IMR-90 (cell line): ENCODE data around the gene HIPK3. TPM values are rescaled to one million over a fixed set of nuclear protein-coding genes. Genes with fewer than 3 reads are reported as not detected.

ENCODE experiments used
- ATAC-seq: fragments of 200-7000 bp; cut with Tn5 transposase; 2 replicates; pipeline ENCODE4 v1.9.1; 2020; ENCODE audit warnings: low read depth, mild to moderate bottlenecking, moderate library complexity
- BruUV-seq: library from RNA; stranded (reverse); fragments of 400-500 nt; replicated peaks from 2 replicates; lab custom pipeline; 2021; lab: Mats Ljungman, UMichigan
- CTCF ChIA-PET: fragments of 300-600 bp; formaldehyde crosslinking; extraction: SDS; loops from one replicate; lab custom pipeline; 2021; ENCODE audit warnings: antibody characterized with exemption; lab: Yijun Ruan, JAX
- POLR2A ChIA-PET: fragments of 300-600 bp; sonication (Branson Sonifier 250); formaldehyde crosslinking; loops from one replicate; lab custom pipeline; 2022; ENCODE audit warnings: antibody characterized with exemption; ENCODE audit not compliant: unreplicated experiment; lab: Charles Lee
- DNase-seq: peaks from one replicate; pipeline ENCODE4 v3.0.0; 2013
- H2AFZ ChIP-seq: replicated peaks from 2 replicates; pipeline ENCODE3; 2013; ENCODE audit warnings: low read length, mild to moderate bottlenecking; ENCODE audit not compliant: poor library complexity
- H2AK5ac ChIP-seq: 2 replicates; pipeline ENCODE4 v1.6.1; 2013; ENCODE audit warnings: low read depth, low read length, inconsistent platforms
- H2AK9ac ChIP-seq: replicated peaks from 2 replicates; pipeline ENCODE3; 2013; ENCODE audit warnings: mild to moderate bottlenecking, low read depth, low read length, moderate library complexity; ENCODE audit not compliant: poor library complexity
- H2BK120ac ChIP-seq: 2 replicates; pipeline ENCODE4 v1.6.1; 2013; ENCODE audit warnings: low read depth, low read length, inconsistent platforms
- H2BK15ac ChIP-seq: 3 replicates; pipeline ENCODE4 v1.6.1; 2013; ENCODE audit warnings: low read depth, low read length, inconsistent platforms
- H2BK20ac ChIP-seq: 2 replicates; pipeline ENCODE4 v1.6.1; 2013; ENCODE audit warnings: low read depth, mild to moderate bottlenecking, inconsistent platforms, low read length, moderate library complexity
- H2BK5ac ChIP-seq: 2 replicates; pipeline ENCODE4 v1.6.1; 2013; ENCODE audit warnings: mild to moderate bottlenecking, low read depth, low read length, inconsistent platforms; ENCODE audit not compliant: poor library complexity, severe bottlenecking
- H3K14ac ChIP-seq: replicated peaks from 2 replicates; pipeline ENCODE4 v1.6.1; 2013; ENCODE audit warnings: low read depth, low read length, inconsistent platforms
- H3K18ac ChIP-seq: 2 replicates; pipeline ENCODE4 v1.6.1; 2013; ENCODE audit warnings: low read depth, low read length, control low read depth
- H3K23ac ChIP-seq: 2 replicates; pipeline ENCODE4 v1.6.1; 2013; ENCODE audit warnings: low read depth, low read length, inconsistent platforms
- H3K27ac ChIP-seq: 2 replicates; pipeline ENCODE4 v1.5.1; 2013; ENCODE audit warnings: mild to moderate bottlenecking, control low read depth, low read length; ENCODE audit not compliant: insufficient read depth
- H3K27me3 ChIP-seq: 2 replicates; pipeline ENCODE4 v1.6.1; 2013; ENCODE audit warnings: low read length; ENCODE audit not compliant: control insufficient read depth, insufficient read depth
- H3K36me3 ChIP-seq: 2 replicates; pipeline ENCODE4 v1.6.1; 2013; ENCODE audit warnings: low read length, mixed read lengths; ENCODE audit not compliant: control insufficient read depth, insufficient read depth
- H3K4ac ChIP-seq: 2 replicates; pipeline ENCODE4 v1.6.1; 2013; ENCODE audit warnings: low read depth, low read length, inconsistent platforms
- H3K4me1 ChIP-seq: 2 replicates; pipeline ENCODE4 v1.6.1; 2013; ENCODE audit warnings: low read length, mixed read lengths; ENCODE audit not compliant: control insufficient read depth, insufficient read depth
- H3K4me2 ChIP-seq: 2 replicates; pipeline ENCODE4 v1.6.1; 2013; ENCODE audit warnings: low read depth, mild to moderate bottlenecking, control low read depth, low read length, moderate library complexity
- H3K4me3 ChIP-seq: 2 replicates; pipeline ENCODE4 v1.5.1; 2013; ENCODE audit warnings: low read depth, mild to moderate bottlenecking, control low read depth, low read length, moderate library complexity; ENCODE audit not compliant: insufficient read depth
- H3K56ac ChIP-seq: 2 replicates; pipeline ENCODE4 v1.6.1; 2013; ENCODE audit warnings: low read length, inconsistent platforms; ENCODE audit not compliant: insufficient read depth; ENCODE audit errors: extremely low read depth
- H3K79me1 ChIP-seq, 2 experiments: 2 replicates each; pipeline ENCODE4 v1.6.1; 2013; ENCODE audit warnings: low read length in 2 of 2, inconsistent platforms in 1 of 2, low read depth in 1 of 2
- H3K9ac ChIP-seq: 2 replicates; pipeline ENCODE4 v1.6.1; 2013; ENCODE audit warnings: low read depth, low read length, control low read depth
- H3K9me1 ChIP-seq: 2 replicates; pipeline ENCODE4 v1.6.1; 2013; ENCODE audit warnings: low read length, inconsistent platforms; ENCODE audit not compliant: insufficient read depth
- H3K9me3 ChIP-seq: 2 replicates; pipeline ENCODE4 v1.6.1; 2013; ENCODE audit warnings: low read length; ENCODE audit not compliant: control insufficient read depth, insufficient read depth
- H4K20me1 ChIP-seq: 2 replicates; pipeline ENCODE4 v1.6.1; 2013; ENCODE audit warnings: low read length, inconsistent platforms; ENCODE audit not compliant: insufficient read depth
- H4K5ac ChIP-seq: 2 replicates; pipeline ENCODE4 v1.6.1; 2013; ENCODE audit warnings: mild to moderate bottlenecking, low read depth, low read length, control low read depth
- H4K8ac ChIP-seq, 2 experiments: 2 replicates each; pipeline ENCODE4 v1.6.1; 2013; ENCODE audit warnings: low read depth in 2 of 2, low read length in 2 of 2, control low read depth in 1 of 2, inconsistent platforms in 1 of 2
- H4K91ac ChIP-seq: 2 replicates; pipeline ENCODE4 v1.6.1; 2013; ENCODE audit warnings: low read depth, low read length, inconsistent platforms; ENCODE audit not compliant: insufficient read depth
- BHLHE40 ChIP-seq: fragments of 150-350 bp; IDR thresholded peaks from 2 replicates; pipeline ENCODE4 v1.6.1; 2016; ENCODE audit warnings: mild to moderate bottlenecking, low read depth, low read length
- CEBPB ChIP-seq: IDR thresholded peaks from 2 replicates; pipeline ENCODE4 v1.6.1; 2012; ENCODE audit warnings: low read depth, low read length, improper control_type of control experiment
- ELK1 ChIP-seq: fragments of 150-350 bp; IDR thresholded peaks from 2 replicates; pipeline ENCODE4 v1.6.1; 2016; ENCODE audit warnings: low read depth, mild to moderate bottlenecking, low read length, moderate library complexity, borderline replicate concordance
- FOS ChIP-seq: fragments of 150-350 bp; IDR thresholded peaks from 2 replicates; pipeline ENCODE4 v1.6.1; 2016; ENCODE audit warnings: low read depth, low read length
- MAFK ChIP-seq: IDR thresholded peaks from 2 replicates; pipeline ENCODE4 v1.6.1; 2012; ENCODE audit warnings: low read depth, low read length, improper control_type of control experiment
- MAZ ChIP-seq: IDR thresholded peaks from 2 replicates; pipeline ENCODE4 v1.6.1; 2012; ENCODE audit warnings: low read depth, mild to moderate bottlenecking, low read length, improper control_type of control experiment, moderate library complexity, borderline replicate concordance
- MXI1 ChIP-seq: IDR thresholded peaks from 2 replicates; pipeline ENCODE4 v1.6.1; 2012; ENCODE audit warnings: low read depth, mild to moderate bottlenecking, low read length, moderate library complexity, borderline replicate concordance
- NFE2L2 ChIP-seq: fragments of 150-350 bp; IDR thresholded peaks from 2 replicates; pipeline ENCODE4 v1.6.1; 2016; ENCODE audit warnings: low read depth, mild to moderate bottlenecking, low read length
- RAD21 ChIP-seq: IDR thresholded peaks from 2 replicates; pipeline ENCODE4 v1.6.1; 2012; ENCODE audit warnings: low read length, improper control_type of control experiment
- RCOR1 ChIP-seq: IDR thresholded peaks from 2 replicates; pipeline ENCODE4 v1.6.1; 2012; ENCODE audit warnings: mild to moderate bottlenecking, low read length, improper control_type of control experiment; ENCODE audit not compliant: insufficient replicate concordance
- RFX5 ChIP-seq: IDR thresholded peaks from 2 replicates; pipeline ENCODE4 v1.8.0; 2012; ENCODE audit warnings: low read depth, mild to moderate bottlenecking, low read length, moderate library complexity
- SMC3 ChIP-seq: fragments of 150-350 bp; IDR thresholded peaks from 2 replicates; pipeline ENCODE4 v1.6.1; 2016; ENCODE audit warnings: low read depth, mild to moderate bottlenecking, antibody characterized with exemption, low read length, moderate library complexity
- USF2 ChIP-seq: fragments of 150-350 bp; IDR thresholded peaks from 2 replicates; pipeline ENCODE4 v1.6.1; 2017; ENCODE audit warnings: mild to moderate bottlenecking, antibody characterized with exemption, low read length, low read depth
- WGBS, 2 experiments: methylation state at CpG; one replicate each; pipeline versions ENCODE4 v1.1.5 to v1.1.7; 2013; ENCODE audit warnings: missing lambda C conversion rate in 2 of 2; ENCODE audit not compliant: insufficient read length in 1 of 2; ENCODE audit errors: extremely low coverage in 2 of 2; 5-methylcytosine and 5-hydroxymethylcytosine counted together
- dilution Hi-C: fragments of 300-500 bp; cut with HindIII; formaldehyde crosslinking; loops from one replicate; pipeline ENCODE4 v1.14.3; 2018; ENCODE audit warnings: low sequenced_read_pairs; ENCODE audit not compliant: unreplicated experiment
- in situ Hi-C: fragments of 300-500 bp; cut with MboI; formaldehyde crosslinking; loops from 3 replicates; pipeline ENCODE4 v1.14.3; 2019; ENCODE audit warnings: low sequenced_read_pairs, inconsistent platforms, mixed read lengths
- intact Hi-C: fragments of 100-400 bp; cut with micrococcal nuclease; formaldehyde crosslinking; loops from 2 replicates; pipeline ENCODE4 v1.10.0; 2022
- polyA plus RNA-seq, 3 experiments: library from polyadenylated mRNA; depleted of rRNA; stranded (reverse); fragments of >200 nt; gene quantifications; 2 replicates each; pipeline ENCODE4 v1.2.3, GENCODE V29; 2012; ENCODE audit warnings: low replicate concordance in 1 of 3
- total RNA-seq: library from RNA; depleted of rRNA; stranded (reverse); fragments of >200 nt; gene quantifications from 2 replicates; pipeline ENCODE4 v1.2.3, GENCODE V29; 2012

HIPK3 gene
- total and polyA plus RNA-seq, 2 of the 4 experiments (the other 2 are of a cell fraction) = 8.3 to 103 TPM

- Histone ChIP-seq H4K20me1 (no peaks in the 10 kb centered on the region), H2BK120ac (no peak overlapping the region), H2AFZ (no peak overlapping the region), H3K9ac (no peak overlapping the region), H3K4me1 (no peaks in the 10 kb centered on the region), H4K8ac (no peak overlapping the region), H3K23ac (no peak overlapping the region), H3K36me3 (no peaks in the 10 kb centered on the region; the same call in 1 of the 2 replicates), H3K4me2 (no peak overlapping the region), H4K91ac (no peak overlapping the region), H3K27me3 (no peaks in the 10 kb centered on the region), H3K14ac (no peak overlapping the region), H2AK5ac (no peak overlapping the region), H3K4ac (no peak overlapping the region), H3K79me1 (peaks cover 0 to 26% of the 10 kb centered on the region in 2 experiments; a peak in 3 of 4 replicates), H3K4me3 (no peak overlapping the region), H4K5ac (no peak overlapping the region), H3K9me3 (no peaks in the 10 kb centered on the region), H2BK20ac (no peak overlapping the region), H3K56ac (no peak overlapping the region), H2BK15ac (no peak overlapping the region), H3K9me1 (no peaks in the 10 kb centered on the region), H2AK9ac (no peak overlapping the region), H3K27ac (no peak overlapping the region), H2BK5ac (no peak overlapping the region), H3K18ac (no peak overlapping the region)
- DNase-seq = no peak
- intact Hi-C loops (no loop called here), in situ Hi-C loops (no loop called here), dilution Hi-C loops (no loop called here)
- POLR2A ChIA-PET = no interaction called here
- ATAC-seq = no peak
- no TSS peak for BruUV-seq
- no CpG with 5 or more reads among the region's 7 CpGs for WGBS, 2 experiments
- no peak for TF ChIP-seq MXI1
- no peak for TF ChIP-seq CEBPB
- no peak for TF ChIP-seq NFE2L2
- TF ChIP-seq ELK1 = no peak
- no peak for TF ChIP-seq RAD21
- TF ChIP-seq MAZ = no peak
- no peak for TF ChIP-seq MAFK
- no peak for TF ChIP-seq BHLHE40
- no peak for TF ChIP-seq RFX5
- no peak for TF ChIP-seq USF2
- TF ChIP-seq FOS = no peak
- no peak for TF ChIP-seq RCOR1
- TF ChIP-seq SMC3 = no peak
- CTCF ChIA-PET = no interaction called here
Measured at GRCh38 chr11:33388793-33389525, 131.8 kb downstream of the HIPK3 start.
